ENCODE measurements around the gene REX1BD.

- TF ChIP-seq POLR2AphosphoS5 (IDR thresholded peaks at IDR 0.05; ENCODE audit: insufficient read depth, low read depth, low read length) (no peak), POLR2A (IDR thresholded peaks at IDR 0.05; ENCODE audit: low read depth, low read length) (no peak), EZH2 (IDR thresholded peaks at IDR 0.05; ENCODE audit: borderline replicate concordance, low read depth, low read length, severe bottlenecking) (no peak), GATA2 (IDR thresholded peaks at IDR 0.05; ENCODE audit: insufficient read depth, insufficient read length, low read depth, low read length) (no peak)
- TF ChIP-seq, protein P1, sequence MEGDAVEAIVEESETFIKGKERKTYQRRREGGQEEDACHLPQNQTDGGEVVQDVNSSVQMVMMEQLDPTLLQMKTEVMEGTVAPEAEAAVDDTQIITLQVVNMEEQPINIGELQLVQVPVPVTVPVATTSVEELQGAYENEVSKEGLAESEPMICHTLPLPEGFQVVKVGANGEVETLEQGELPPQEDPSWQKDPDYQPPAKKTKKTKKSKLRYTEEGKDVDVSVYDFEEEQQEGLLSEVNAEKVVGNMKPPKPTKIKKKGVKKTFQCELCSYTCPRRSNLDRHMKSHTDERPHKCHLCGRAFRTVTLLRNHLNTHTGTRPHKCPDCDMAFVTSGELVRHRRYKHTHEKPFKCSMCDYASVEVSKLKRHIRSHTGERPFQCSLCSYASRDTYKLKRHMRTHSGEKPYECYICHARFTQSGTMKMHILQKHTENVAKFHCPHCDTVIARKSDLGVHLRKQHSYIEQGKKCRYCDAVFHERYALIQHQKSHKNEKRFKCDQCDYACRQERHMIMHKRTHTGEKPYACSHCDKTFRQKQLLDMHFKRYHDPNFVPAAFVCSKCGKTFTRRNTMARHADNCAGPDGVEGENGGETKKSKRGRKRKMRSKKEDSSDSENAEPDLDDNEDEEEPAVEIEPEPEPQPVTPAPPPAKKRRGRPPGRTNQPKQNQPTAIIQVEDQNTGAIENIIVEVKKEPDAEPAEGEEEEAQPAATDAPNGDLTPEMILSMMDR (IDR thresholded peaks at IDR 0.05; ENCODE audit: extremely low read depth in 1 of 2, insufficient read depth in 1 of 2, low read depth in 1 of 2, low read length in 2 of 2), result no peak
- TF ChIP-seq, protein P2, sequence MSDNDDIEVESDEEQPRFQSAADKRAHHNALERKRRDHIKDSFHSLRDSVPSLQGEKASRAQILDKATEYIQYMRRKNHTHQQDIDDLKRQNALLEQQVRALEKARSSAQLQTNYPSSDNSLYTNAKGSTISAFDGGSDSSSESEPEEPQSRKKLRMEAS (IDR thresholded peaks at IDR 0.05; ENCODE audit: insufficient read depth, insufficient read length), result no peak
Measured at GRCh38 chr19:18594824-18595373, 6.3 kb downstream of the REX1BD start.
